HL-60/S4 (cell line): ENCODE measurements around the gene SHLD1.

Source experiments
- in situ Hi-C: fragments of 300-500 bp; cut with MboI; formaldehyde crosslinking; loops from 2 replicates; pipeline ENCODE4 v1.14.3; 2022; ENCODE audit warnings: low sequenced_read_pairs

The SHLD1 gene

GRCh38 chr20:5844063-5844681 is 94.0 kb downstream of the SHLD1 start:
- in situ Hi-C loops: no loop called here

GRCh38 chr20:5845681-5846615 is 95.7 kb downstream of the SHLD1 start:
- in situ Hi-C loops: no loop called here

GRCh38 chr20:5848711-5849505 is 98.7 kb downstream of the SHLD1 start:
- in situ Hi-C loops: no loop called here

GRCh38 chr20:5855939-5856338 is 105.7 kb downstream of the SHLD1 start:
- in situ Hi-C loops: no loop called here

- in situ Hi-C loops: no loop called here
These were observed 109.4 kb downstream of the SHLD1 start for GRCh38 chr20:5859608-5860007.

- in situ Hi-C loops: no loop called here
These were observed 112.5 kb downstream of the SHLD1 start for GRCh38 chr20:5862703-5863039.

GRCh38 chr20:5863040-5863833 is 113.0 kb downstream of the SHLD1 start:
- in situ Hi-C loops: no loop called here

GRCh38 chr20:5864428-5864827 is 114.2 kb downstream of the SHLD1 start:
- in situ Hi-C loops: no loop called here

- in situ Hi-C loops: no loop called here
These were observed 114.8 kb downstream of the SHLD1 start for GRCh38 chr20:5864873-5865587.

GRCh38 chr20:5865604-5866003 is 115.4 kb downstream of the SHLD1 start:
- in situ Hi-C loops: no loop called here

- in situ Hi-C loops: no loop called here
These were observed 120.4 kb downstream of the SHLD1 start for GRCh38 chr20:5870568-5870981.

GRCh38 chr20:5871459-5872410 is 121.5 kb downstream of the SHLD1 start:
- in situ Hi-C loops: no loop called here

- in situ Hi-C loops: no loop called here
These were observed 126.9 kb downstream of the SHLD1 start for GRCh38 chr20:5877128-5877527.

- in situ Hi-C loops: no loop called here
These were observed 130.1 kb downstream of the SHLD1 start for GRCh38 chr20:5880326-5880725.

- in situ Hi-C loops: no loop called here
These were observed 131.5 kb downstream of the SHLD1 start for GRCh38 chr20:5881703-5882102.

- in situ Hi-C loops: no loop called here
These were observed 132.0 kb downstream of the SHLD1 start for GRCh38 chr20:5882166-5882565.

GRCh38 chr20:5884465-5885335 is 134.5 kb downstream of the SHLD1 start:
- in situ Hi-C loops: no loop called here

- in situ Hi-C loops: no loop called here
These were observed 135.7 kb downstream of the SHLD1 start for GRCh38 chr20:5885866-5886265.
